Measurements from ENCODE around the gene LHB. TPM values are rescaled to one million over a fixed set of nuclear protein-coding genes. Genes with fewer than 3 reads are reported as not detected.

The LHB gene
- total and polyA plus RNA-seq, 2 donors (not counting 1 experiment from before 2014, with no cell fraction given): 1.1 to 4.7 TPM

DNA sequence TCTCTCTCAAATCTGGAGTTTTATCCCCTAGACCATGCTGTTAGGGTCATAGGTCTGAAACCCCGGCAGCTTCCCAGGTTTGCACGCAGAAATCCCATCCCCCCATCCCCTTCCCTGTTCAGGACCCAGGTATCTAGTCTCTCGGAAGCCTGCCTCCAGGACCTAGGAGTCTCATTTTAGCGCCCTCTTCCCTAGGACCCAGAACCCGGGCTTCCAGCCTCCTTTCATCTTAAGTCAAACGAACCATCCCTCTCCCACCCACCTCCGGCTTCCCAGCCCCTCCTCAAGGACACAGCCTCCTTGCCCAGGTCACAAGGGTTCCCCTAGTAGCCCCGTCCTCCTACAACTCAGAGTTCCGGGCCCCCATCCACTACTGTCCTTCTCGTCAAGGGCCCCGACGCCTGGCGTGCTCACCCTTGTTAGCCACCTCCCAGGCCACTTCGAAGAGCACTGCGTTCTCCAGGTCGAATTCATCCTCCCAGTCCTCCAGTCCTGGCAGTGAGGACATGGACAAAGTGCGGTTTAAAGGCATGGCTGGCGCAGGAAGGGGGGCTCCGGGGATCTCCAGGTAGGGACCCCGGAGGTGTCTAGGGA is 24.2 kb downstream of the LHB start:
- Mint-ChIP-seq H3K4me3 (peak overlapping the region; percentile 94), H3K9me3 (ENCODE audit: insufficient read depth) (no peaks in the 10 kb centered on the region), H3K27ac (peak overlapping the region; percentile 92), H3K27me3 (no peaks in the 10 kb centered on the region), H3K4me1 (peaks cover 37% of the 10 kb centered on the region)
- peaks cover 15 to 27% of the 10 kb centered on the region in 2 donors for H3K4me1 ChIP-seq (ENCODE audit: control insufficient read depth in 2 of 2, insufficient read depth in 2 of 2, low read length in 2 of 2)
- no peak for ATAC-seq (ENCODE audit: low read depth)
- H2AFZ ChIP-seq (ENCODE audit: insufficient read depth, low read depth, low read length, poor library complexity, severe bottlenecking): peak overlapping the region; percentile 94
- TF ChIP-seq CTCF (IDR thresholded peaks at IDR 0.05): no peak
- TF ChIP-seq EZH2 (IDR thresholded peaks at IDR 0.05; ENCODE audit: borderline replicate concordance, insufficient read depth, low read depth, low read length, poor library complexity, severe bottlenecking): no peak
- CTCF ChIA-PET: interaction anchor here (0.5 to 3.4 kb wide), 29 partner anchors 8 to 574 kb away, joined by 3 to 17 read pairs (median 4); partner anchors contain the start of genes DHDH, FTL, HSD17B14 and LIN7B
- WGBS (ENCODE audit: insufficient coverage): under 1% methylated on average over 17 of the region's 20 CpGs
- peaks cover 0 to 7% of the 10 kb centered on the region in 2 experiments for H3K36me3 ChIP-seq (replicated peaks in 1 of 2; ENCODE audit: control extremely low read depth in 1 of 2, control insufficient read depth in 1 of 2, extremely low read depth in 1 of 2, insufficient read depth in 2 of 2, low read length in 1 of 2)
- peak overlapping the region; percentile 49 to 70 for H3K27ac ChIP-seq (ENCODE audit: low read length in 2 of 2)
- H3K4me2 ChIP-seq (replicated peaks; ENCODE audit: low read depth, low read length, poor library complexity, severe bottlenecking): peak overlapping the region; percentile 99
- no peaks in the 10 kb centered on the region for H3K9me3 ChIP-seq (ENCODE audit: control extremely low read depth in 1 of 3, control insufficient read depth in 2 of 3, insufficient read depth in 1 of 3, low read length in 2 of 3)
- peak overlapping the region; percentile 94 for H3K9ac ChIP-seq (ENCODE audit: low read length)
- H4K20me1 ChIP-seq (ENCODE audit: control insufficient read depth, insufficient read depth, low read length, poor library complexity, severe bottlenecking): peaks cover 8% of the 10 kb centered on the region
- intact Hi-C loops (cut with micrococcal nuclease): loop anchor here (1.0 to 10.0 kb wide), 9 partner anchors 14 to 216 kb away; partner anchors contain the start of genes C19orf73, FTL, LIN7B and NUCB1
- POLR2A ChIA-PET: interaction anchor here (0.6 to 1.4 kb wide), 14 partner anchors 9 to 1386 kb away, joined by 3 to 17 read pairs (median 4); partner anchors contain the start of genes BAX, CA11, FTL and HSD17B14
- peaks cover 62% of the 10 kb centered on the region for H3K79me2 ChIP-seq (ENCODE audit: control insufficient read depth, insufficient read depth, low read length)
- H3K27me3 ChIP-seq (replicated peaks in 1 of 4; ENCODE audit: control extremely low read depth in 1 of 4, control insufficient read depth in 3 of 4, insufficient read depth in 4 of 4, low read length in 3 of 4): no peaks in the 10 kb centered on the region
- DNase-seq: no peak
- H3K4me3 ChIP-seq (ENCODE audit: control extremely low read depth in 1 of 5, extremely low read depth in 1 of 5, insufficient read depth in 1 of 5, low read depth in 2 of 5, low read length in 4 of 5): peak overlapping the region; percentile 61 to 94 (median 79)

Data from B cell (primary cell).